Effector memory CD4-positive, alpha-beta T cell (primary cell): ENCODE results near the gene ZBTB7C.

ENCODE experiments used
- DNase-seq, 3 donors: peaks; one replicate each; pipeline ENCODE4 v3.0.0-alpha.2; 2020
- H3K27ac ChIP-seq: 2 replicates; pipeline ENCODE4 v1.7.0; 2013; ENCODE audit warnings: mild to moderate bottlenecking, low read length, moderate library complexity; ENCODE audit not compliant: insufficient read depth, poor library complexity, severe bottlenecking
- H3K27me3 ChIP-seq: replicated peaks from 2 replicates; pipeline ENCODE4 v1.7.0; 2013; ENCODE audit warnings: mild to moderate bottlenecking, low read length; ENCODE audit not compliant: insufficient read depth, control insufficient read depth, poor library complexity, severe bottlenecking
- H3K36me3 ChIP-seq: 2 replicates; pipeline ENCODE4 v1.7.0; 2013; ENCODE audit warnings: mild to moderate bottlenecking, low read length, moderate library complexity; ENCODE audit not compliant: control insufficient read depth, insufficient read depth
- H3K4me1 ChIP-seq: 2 replicates; pipeline ENCODE4 v1.7.0; 2013; ENCODE audit warnings: low read length, mild to moderate bottlenecking; ENCODE audit not compliant: control insufficient read depth, insufficient read depth, poor library complexity, severe bottlenecking
- H3K4me3 ChIP-seq: 2 replicates; pipeline ENCODE4 v1.7.0; 2013; ENCODE audit warnings: low read length, low read depth, mild to moderate bottlenecking; ENCODE audit not compliant: insufficient read depth, poor library complexity, severe bottlenecking
- H3K9me3 ChIP-seq: 2 replicates; pipeline ENCODE4 v1.7.0; 2013; ENCODE audit warnings: mild to moderate bottlenecking, low read length, moderate library complexity; ENCODE audit not compliant: control insufficient read depth

Gene ZBTB7C

GRCh38 chr18:48002933-48003365, 406.2 kb downstream of the ZBTB7C start:
- Histone ChIP-seq H3K27ac (no peak overlapping the region), H3K4me3 (no peak overlapping the region), H3K9me3 (no peaks in the 10 kb centered on the region), H3K27me3 (peaks cover 8% of the 10 kb centered on the region), H3K4me1 (peaks cover 5% of the 10 kb centered on the region), H3K36me3 (no peaks in the 10 kb centered on the region)
- DNase-seq = no peak

GRCh38 chr18:48000701-48001100, 408.5 kb downstream of the ZBTB7C start:
- no peaks in the 10 kb centered on the region for H3K4me1 ChIP-seq
- no peak for DNase-seq
- H3K27me3 ChIP-seq = no peaks in the 10 kb centered on the region
- no peaks in the 10 kb centered on the region for H3K9me3 ChIP-seq
- no peak overlapping the region for H3K4me3 ChIP-seq
- no peak overlapping the region for H3K27ac ChIP-seq
- no peaks in the 10 kb centered on the region for H3K36me3 ChIP-seq

- no peaks in the 10 kb centered on the region for H3K9me3 ChIP-seq
- H3K27me3 ChIP-seq = no peaks in the 10 kb centered on the region
- no peaks in the 10 kb centered on the region for H3K36me3 ChIP-seq
- no peak overlapping the region for H3K4me3 ChIP-seq
- H3K4me1 ChIP-seq = no peaks in the 10 kb centered on the region
- no peak overlapping the region for H3K27ac ChIP-seq
- DNase-seq = no peak
These were observed 409.4 kb downstream of the ZBTB7C start for GRCh38 chr18:47999801-48000248.

- H3K4me1 ChIP-seq = no peaks in the 10 kb centered on the region
- no peak for DNase-seq
- H3K27ac ChIP-seq = no peak overlapping the region
- H3K27me3 ChIP-seq = no peaks in the 10 kb centered on the region
- no peaks in the 10 kb centered on the region for H3K9me3 ChIP-seq
- H3K4me3 ChIP-seq = no peak overlapping the region
- H3K36me3 ChIP-seq = no peaks in the 10 kb centered on the region
These were observed 411.8 kb downstream of the ZBTB7C start for GRCh38 chr18:47997338-47997780.

- Histone ChIP-seq H3K9me3 (no peaks in the 10 kb centered on the region), H3K36me3 (no peaks in the 10 kb centered on the region), H3K4me3 (no peak overlapping the region), H3K27me3 (no peaks in the 10 kb centered on the region), H3K27ac (no peak overlapping the region), H3K4me1 (no peaks in the 10 kb centered on the region)
- DNase-seq = no peak
These were observed 413.1 kb downstream of the ZBTB7C start for GRCh38 chr18:47996091-47996541.

- DNase-seq = no peak
- Histone ChIP-seq H3K27me3 (no peaks in the 10 kb centered on the region), H3K36me3 (no peaks in the 10 kb centered on the region), H3K4me1 (no peaks in the 10 kb centered on the region), H3K9me3 (no peaks in the 10 kb centered on the region), H3K4me3 (no peak overlapping the region), H3K27ac (no peak overlapping the region)
These were observed 413.5 kb downstream of the ZBTB7C start for GRCh38 chr18:47995654-47996053.

GRCh38 chr18:47993409-47993808, 415.8 kb downstream of the ZBTB7C start:
- no peaks in the 10 kb centered on the region for H3K4me1 ChIP-seq
- H3K36me3 ChIP-seq = no peaks in the 10 kb centered on the region
- H3K27me3 ChIP-seq = no peaks in the 10 kb centered on the region
- no peak overlapping the region for H3K27ac ChIP-seq
- H3K9me3 ChIP-seq = no peaks in the 10 kb centered on the region
- no peak overlapping the region for H3K4me3 ChIP-seq
- DNase-seq = no peak

GRCh38 chr18:47992976-47993375, 416.2 kb downstream of the ZBTB7C start:
- H3K9me3 ChIP-seq = no peaks in the 10 kb centered on the region
- no peaks in the 10 kb centered on the region for H3K36me3 ChIP-seq
- DNase-seq = no peak
- H3K27me3 ChIP-seq = no peaks in the 10 kb centered on the region
- no peak overlapping the region for H3K27ac ChIP-seq
- H3K4me1 ChIP-seq = no peaks in the 10 kb centered on the region
- H3K4me3 ChIP-seq = no peak overlapping the region

GRCh38 chr18:47992266-47992665, 416.9 kb downstream of the ZBTB7C start:
- Histone ChIP-seq H3K36me3 (no peaks in the 10 kb centered on the region), H3K4me1 (no peaks in the 10 kb centered on the region), H3K9me3 (no peaks in the 10 kb centered on the region), H3K27me3 (no peaks in the 10 kb centered on the region), H3K27ac (no peak overlapping the region), H3K4me3 (no peak overlapping the region)
- no peak for DNase-seq

- H3K27me3 ChIP-seq = no peaks in the 10 kb centered on the region
- H3K4me3 ChIP-seq = no peak overlapping the region
- H3K4me1 ChIP-seq = no peaks in the 10 kb centered on the region
- H3K27ac ChIP-seq = no peak overlapping the region
- no peak for DNase-seq
- H3K36me3 ChIP-seq = no peaks in the 10 kb centered on the region
- H3K9me3 ChIP-seq = no peaks in the 10 kb centered on the region
These were observed 418.2 kb downstream of the ZBTB7C start for GRCh38 chr18:47990981-47991380.

GRCh38 chr18:47987388-47987699, 421.8 kb downstream of the ZBTB7C start:
- Histone ChIP-seq H3K9me3 (no peaks in the 10 kb centered on the region), H3K4me3 (no peak overlapping the region), H3K27me3 (no peaks in the 10 kb centered on the region), H3K27ac (no peak overlapping the region), H3K36me3 (no peaks in the 10 kb centered on the region), H3K4me1 (no peaks in the 10 kb centered on the region)
- DNase-seq = no peak
